ENCODE measurements around the gene TAF1L.

DNA sequence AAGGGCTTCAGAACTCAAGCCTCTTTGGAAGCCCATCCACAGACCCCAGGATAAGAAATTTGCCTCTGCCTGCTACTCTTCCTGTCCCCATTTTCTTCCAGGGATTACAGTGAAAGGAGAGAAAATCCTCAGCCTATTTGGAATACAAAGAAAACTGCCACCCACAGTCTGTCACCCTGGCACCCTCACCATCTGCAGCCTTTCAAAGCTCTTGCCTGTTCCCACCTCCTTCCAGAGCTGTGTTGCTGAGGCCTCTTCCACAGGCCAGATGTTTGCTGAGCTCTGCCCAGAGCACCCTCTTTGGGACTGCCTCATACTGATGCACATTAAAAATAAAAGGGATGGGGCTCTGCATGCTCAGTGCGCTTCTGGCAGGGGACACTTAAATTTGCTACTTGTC lies 35.9 kb upstream of the TAF1L start:
- TF ChIP-seq, protein P1, sequence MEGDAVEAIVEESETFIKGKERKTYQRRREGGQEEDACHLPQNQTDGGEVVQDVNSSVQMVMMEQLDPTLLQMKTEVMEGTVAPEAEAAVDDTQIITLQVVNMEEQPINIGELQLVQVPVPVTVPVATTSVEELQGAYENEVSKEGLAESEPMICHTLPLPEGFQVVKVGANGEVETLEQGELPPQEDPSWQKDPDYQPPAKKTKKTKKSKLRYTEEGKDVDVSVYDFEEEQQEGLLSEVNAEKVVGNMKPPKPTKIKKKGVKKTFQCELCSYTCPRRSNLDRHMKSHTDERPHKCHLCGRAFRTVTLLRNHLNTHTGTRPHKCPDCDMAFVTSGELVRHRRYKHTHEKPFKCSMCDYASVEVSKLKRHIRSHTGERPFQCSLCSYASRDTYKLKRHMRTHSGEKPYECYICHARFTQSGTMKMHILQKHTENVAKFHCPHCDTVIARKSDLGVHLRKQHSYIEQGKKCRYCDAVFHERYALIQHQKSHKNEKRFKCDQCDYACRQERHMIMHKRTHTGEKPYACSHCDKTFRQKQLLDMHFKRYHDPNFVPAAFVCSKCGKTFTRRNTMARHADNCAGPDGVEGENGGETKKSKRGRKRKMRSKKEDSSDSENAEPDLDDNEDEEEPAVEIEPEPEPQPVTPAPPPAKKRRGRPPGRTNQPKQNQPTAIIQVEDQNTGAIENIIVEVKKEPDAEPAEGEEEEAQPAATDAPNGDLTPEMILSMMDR (IDR thresholded peaks at IDR 0.05), result no peak
- TF ChIP-seq POLR2A (IDR thresholded peaks at IDR 0.05), result no peak

Measured in lower leg skin (tissue), 3 donors.